Stimulated activated CD4-positive, alpha-beta T cell treated with anti-CD3 and anti-CD28 coated beads, Interleukin-1b, Interleukin-23, amount 100 ng/mL, for 4 hours (primary cell): ENCODE data around the gene PHAF1.

Experiments
- DNase-seq, 2 donors: peaks; one replicate each; pipeline ENCODE4 v3.0.0-alpha.2; 2020; ENCODE audit warnings: low read depth in 2 of 2

The PHAF1 gene

GRCh38 chr16:67180166-67180565 is 70.4 kb downstream of the PHAF1 start:
- DNase-seq = no peak

GRCh38 chr16:67181346-67181745 is 71.6 kb downstream of the PHAF1 start:
- DNase-seq = no peak

GRCh38 chr16:67182288-67182687 is 72.5 kb downstream of the PHAF1 start:
- DNase-seq = no peak

GRCh38 chr16:67183284-67183626 is 73.5 kb downstream of the PHAF1 start:
- no peak for DNase-seq

- DNase-seq = peak; percentile 86 to 88
Observed at GRCh38 chr16:67183627-67184452, 74.1 kb downstream of the PHAF1 start, which contains the start of gene MATCAP1. Gene MATCAP1, minus strand, starts transcription at chr16:67183963. Its CDS starts 3,353 bp downstream, at chr16:67180610.

GRCh38 chr16:67184453-67184994 is 74.8 kb downstream of the PHAF1 start:
- no peak for DNase-seq

- peak; percentile 70 to 80 for DNase-seq
Observed at GRCh38 chr16:67184995-67185650, 75.4 kb downstream of the PHAF1 start.

GRCh38 chr16:67185651-67186134 is 76.0 kb downstream of the PHAF1 start:
- no peak for DNase-seq

- no peak for DNase-seq
Observed at GRCh38 chr16:67186550-67186950, 76.8 kb downstream of the PHAF1 start.

- no peak for DNase-seq
Observed at GRCh38 chr16:67187175-67187890, 77.6 kb downstream of the PHAF1 start.

GRCh38 chr16:67188323-67188722 is 78.6 kb downstream of the PHAF1 start:
- no peak for DNase-seq

- DNase-seq = no peak
Observed at GRCh38 chr16:67188798-67189197, 79.1 kb downstream of the PHAF1 start.

GRCh38 chr16:67190041-67190440 is 80.3 kb downstream of the PHAF1 start, which contains the start of gene EXOC3L1:
Gene EXOC3L1, minus strand, starts transcription at chr16:67190136. Its CDS starts 460 bp downstream, at chr16:67189676.
- no peak for DNase-seq

GRCh38 chr16:67190448-67191399 is 81.0 kb downstream of the PHAF1 start:
- no peak for DNase-seq

- no peak for DNase-seq
Observed at GRCh38 chr16:67191411-67191994, 81.8 kb downstream of the PHAF1 start.

- peak; percentile 77 to 80 for DNase-seq
Observed at GRCh38 chr16:67191995-67192681, 82.4 kb downstream of the PHAF1 start, which contains the start of gene E2F4. Gene E2F4, plus strand, starts transcription at chr16:67192155. Its CDS starts 73 bp downstream, at chr16:67192228.

- DNase-seq = no peak
Observed at GRCh38 chr16:67192781-67193361, 83.1 kb downstream of the PHAF1 start.

GRCh38 chr16:67193536-67193935 is 83.8 kb downstream of the PHAF1 start:
- DNase-seq = no peak

- no peak for DNase-seq
Observed at GRCh38 chr16:67194260-67194659, 84.5 kb downstream of the PHAF1 start.
